ENCODE data around the gene RPL37A.
"Not testable (repeated sequence)": the region's sequence is repeated elsewhere in the genome, so short reads cannot be mapped to it uniquely, and the experiment has no call there.

Gene RPL37A

GRCh38 chr2:216517447-216518225 is 19.0 kb downstream of the RPL37A start:
- no peak for DNase-seq (ENCODE audit: low read depth in 2 of 2)

- not testable (repeated sequence) for DNase-seq (ENCODE audit: low read depth in 2 of 2)
These were observed 20.0 kb downstream of the RPL37A start for GRCh38 chr2:216518566-216519119.

GRCh38 chr2:216519154-216519762 is 20.6 kb downstream of the RPL37A start:
- no peak for DNase-seq (ENCODE audit: low read depth in 2 of 2)

GRCh38 chr2:216520112-216520511 is 21.5 kb downstream of the RPL37A start:
- no peak for DNase-seq (ENCODE audit: low read depth in 2 of 2)

GRCh38 chr2:216522892-216523502 is 24.4 kb downstream of the RPL37A start:
- no peak for DNase-seq (ENCODE audit: low read depth in 2 of 2)

- no peak for DNase-seq (ENCODE audit: low read depth in 2 of 2)
These were observed 27.3 kb downstream of the RPL37A start for GRCh38 chr2:216525972-216526371.

- DNase-seq (ENCODE audit: low read depth in 2 of 2): no peak
These were observed 28.3 kb downstream of the RPL37A start for GRCh38 chr2:216526939-216527338.

GRCh38 chr2:216527600-216527999 is 29.0 kb downstream of the RPL37A start:
- DNase-seq (ENCODE audit: low read depth in 2 of 2): no peak

GRCh38 chr2:216532562-216532961 is 33.9 kb downstream of the RPL37A start:
- no peak for DNase-seq (ENCODE audit: low read depth in 2 of 2)

GRCh38 chr2:216533609-216534008 is 35.0 kb downstream of the RPL37A start:
- no peak for DNase-seq (ENCODE audit: low read depth in 2 of 2)

GRCh38 chr2:216534809-216535208 is 36.2 kb downstream of the RPL37A start:
- no peak for DNase-seq (ENCODE audit: low read depth in 2 of 2)

GRCh38 chr2:216535454-216535995 is 36.9 kb downstream of the RPL37A start:
- DNase-seq (ENCODE audit: low read depth in 2 of 2): no peak

- no peak for DNase-seq (ENCODE audit: low read depth in 2 of 2)
These were observed 38.1 kb downstream of the RPL37A start for GRCh38 chr2:216536734-216537210.

GRCh38 chr2:216537366-216537765 is 38.7 kb downstream of the RPL37A start:
- DNase-seq (ENCODE audit: low read depth in 2 of 2): no peak

GRCh38 chr2:216538538-216538937 is 39.9 kb downstream of the RPL37A start:
- no peak for DNase-seq (ENCODE audit: low read depth in 2 of 2)

- DNase-seq (ENCODE audit: low read depth in 2 of 2): no peak
These were observed 40.5 kb downstream of the RPL37A start for GRCh38 chr2:216539120-216539519.

GRCh38 chr2:216539791-216540241 is 41.2 kb downstream of the RPL37A start:
- no peak for DNase-seq (ENCODE audit: low read depth in 2 of 2)

GRCh38 chr2:216540920-216541319 is 42.3 kb downstream of the RPL37A start:
- no peak for DNase-seq (ENCODE audit: low read depth in 2 of 2)

- DNase-seq (ENCODE audit: low read depth in 2 of 2): no peak
These were observed 42.9 kb downstream of the RPL37A start for GRCh38 chr2:216541505-216541904.

GRCh38 chr2:216545359-216545758 is 46.7 kb downstream of the RPL37A start:
- no peak for DNase-seq (ENCODE audit: low read depth in 2 of 2)

- DNase-seq (ENCODE audit: low read depth in 2 of 2): no peak
These were observed 47.6 kb downstream of the RPL37A start for GRCh38 chr2:216546241-216546640.

Measured in stimulated activated CD4-positive, alpha-beta T cell treated with anti-CD3 and anti-CD28 coated beads, Interleukin-12 subunit alpha, Interleukin-12 subunit beta, amount 100 ng/mL, for 24 hours (primary cell).